ENCODE results near the gene CT83. TPM values are rescaled to one million over a fixed set of nuclear protein-coding genes. Genes with fewer than 3 reads are reported as not detected.

The CT83 gene
- total RNA-seq = not detected

GRCh38 chrX:116462822-116463221 is at the start of gene CT83:
CT83 (minus strand) TSS chrX:116462976; CDS start chrX:116462856, 120 bp downstream.
- DNase-seq (ENCODE audit: low spot score) (no peak), ATAC-seq (no peak)

DNA sequence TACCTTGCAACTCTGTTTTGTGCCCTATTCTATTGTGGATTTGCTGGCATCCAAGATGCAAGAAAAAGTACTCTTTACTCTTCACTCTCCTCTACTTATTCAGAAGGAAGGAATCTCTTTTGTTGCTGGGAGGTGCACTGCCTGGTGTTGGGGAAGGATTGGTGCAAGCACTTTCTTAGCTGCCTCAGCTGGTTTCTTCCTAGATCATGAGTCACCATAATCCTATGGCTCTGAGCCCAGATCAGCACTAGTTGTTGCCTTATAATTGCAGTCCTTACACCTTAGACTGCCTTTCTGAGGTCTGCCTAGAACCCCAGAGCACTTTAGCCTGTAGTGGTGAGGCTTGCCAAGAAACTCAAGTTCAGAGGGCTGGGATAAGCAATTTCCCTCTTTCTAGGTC is 37.0 kb upstream of the CT83 start:
- ATAC-seq = no peak
- DNase-seq (ENCODE audit: low spot score) = no peak

DNA sequence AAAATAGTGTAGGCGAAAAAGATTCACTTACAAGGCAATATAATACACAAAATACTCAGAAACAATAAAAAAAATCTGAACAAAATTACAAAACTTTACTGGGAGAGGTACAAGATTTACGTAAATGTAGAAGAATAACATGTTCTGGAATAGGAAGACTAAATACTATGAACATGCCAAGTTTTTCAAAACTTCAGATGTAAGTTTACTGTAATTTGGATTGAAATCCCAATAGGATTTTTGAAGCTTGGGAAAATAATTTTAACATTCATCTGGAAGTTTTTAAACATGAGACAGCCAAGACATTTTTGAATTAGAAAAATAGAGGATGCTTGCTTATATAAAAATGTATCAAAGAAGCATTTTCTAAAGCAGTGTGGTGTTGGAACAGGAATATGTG is 30.5 kb upstream of the CT83 start:
- DNase-seq (ENCODE audit: low spot score) = no peak
- ATAC-seq = no peak

- ATAC-seq = no peak
- no peak for DNase-seq (ENCODE audit: low spot score)
Observed at GRCh38 chrX:116490104-116490503, 27.3 kb upstream of the CT83 start.

DNA sequence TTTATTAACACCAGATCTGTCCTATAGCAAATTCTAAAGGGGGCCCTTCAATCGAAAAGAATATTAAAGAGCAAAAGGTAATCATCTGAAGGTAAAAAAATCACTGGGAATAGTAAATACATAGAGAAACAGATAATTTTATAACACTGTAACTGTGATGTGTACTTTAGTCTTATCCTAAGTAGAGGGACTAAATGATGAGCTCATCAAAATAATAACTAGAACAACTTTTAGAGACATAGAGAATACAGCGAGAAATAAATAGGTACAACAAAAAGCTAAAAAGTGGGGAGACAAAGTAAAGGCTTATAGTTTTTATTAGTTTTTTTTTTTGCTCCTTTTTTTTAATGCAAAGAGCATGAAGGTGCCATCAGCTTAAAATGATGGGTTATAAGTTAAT is 17.3 kb upstream of the CT83 start:
- no peak for ATAC-seq
- no peak for DNase-seq (ENCODE audit: low spot score)

GRCh38 chrX:116449156-116449555 is 13.6 kb downstream of the CT83 start:
- DNase-seq (ENCODE audit: low spot score) (no peak), ATAC-seq (no peak)

DNA sequence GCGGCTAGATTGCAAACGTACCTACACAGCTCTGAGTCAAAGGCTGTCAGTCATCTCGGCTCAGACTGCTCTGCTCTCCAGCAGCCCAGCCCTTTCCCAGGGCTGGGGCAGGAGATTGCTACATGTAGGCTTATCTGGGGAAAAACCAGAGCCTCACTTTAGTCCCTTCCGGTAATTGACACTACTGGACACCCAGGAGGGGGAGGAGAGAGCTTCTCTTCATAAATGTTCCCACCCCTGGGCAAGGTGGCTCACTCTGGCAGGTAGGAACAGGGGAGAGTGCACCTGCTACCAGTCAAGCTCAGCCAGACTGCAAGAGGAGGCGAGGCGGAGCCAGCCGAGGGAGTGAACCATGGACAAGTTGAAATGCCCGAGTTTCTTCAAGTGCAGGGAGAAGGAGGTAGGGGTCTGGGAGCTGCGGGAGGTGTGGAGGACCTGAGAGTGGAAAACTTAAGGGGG is 26.4 kb downstream of the CT83 start, which contains the start of gene SLC6A14:
TSS of gene SLC6A14 (plus strand) at position 249 of the 459 bp plus-strand sequence. CDS start at position 353, 104 bp downstream.
- DNase-seq (ENCODE audit: low spot score) (no peak), ATAC-seq (no peak)

GRCh38 chrX:116435597-116435996 is 27.2 kb downstream of the CT83 start:
- DNase-seq (ENCODE audit: low spot score) = no peak

DNA sequence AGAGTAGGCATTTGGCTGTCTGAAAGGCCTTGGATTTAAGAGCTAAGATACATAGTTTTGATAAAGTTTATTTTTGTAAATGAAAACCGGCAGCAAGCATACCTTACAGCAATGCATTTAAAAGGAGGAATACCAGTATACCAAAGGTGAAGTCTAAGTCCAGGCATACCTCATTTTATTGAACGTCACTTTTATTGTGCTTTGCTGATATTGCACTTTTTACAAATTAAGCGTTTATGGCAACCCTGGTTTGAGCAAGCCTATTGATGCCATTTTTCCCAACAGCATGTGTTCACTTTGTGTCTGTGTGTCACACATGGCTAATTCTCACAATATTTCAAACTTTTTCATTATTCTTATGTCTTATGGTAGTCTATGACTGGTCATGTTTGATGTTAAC is 34.8 kb downstream of the CT83 start:
- ATAC-seq (no peak), DNase-seq (ENCODE audit: low spot score) (no peak)

More at GRCh38 chrX:116435597-116435996, 27.2 kb downstream of the CT83 start:
- no peak for ATAC-seq

- ATAC-seq (no peak), DNase-seq (ENCODE audit: low spot score) (no peak)
Observed at GRCh38 chrX:116417968-116418367, 44.8 kb downstream of the CT83 start.

GRCh38 chrX:116417214-116417613 is 45.6 kb downstream of the CT83 start:
- no peak for ATAC-seq
- DNase-seq (ENCODE audit: low spot score) = no peak

GRCh38 chrX:116413273-116413672 is 49.5 kb downstream of the CT83 start:
- DNase-seq (ENCODE audit: low spot score) = no peak
- no peak for ATAC-seq

Other genes with a start within 250 kb of the CT83 start
- gene SLC6A14, start 26.4 kb downstream of the CT83 start, total RNA-seq = 0.05 TPM

Data from left lobe of liver (tissue), 2 donors.